ENCODE measurements around the gene MINK1.
A peak's percentile ranks its signal among the peaks of the same experiment; 100 is the strongest.

Gene MINK1

DNA sequence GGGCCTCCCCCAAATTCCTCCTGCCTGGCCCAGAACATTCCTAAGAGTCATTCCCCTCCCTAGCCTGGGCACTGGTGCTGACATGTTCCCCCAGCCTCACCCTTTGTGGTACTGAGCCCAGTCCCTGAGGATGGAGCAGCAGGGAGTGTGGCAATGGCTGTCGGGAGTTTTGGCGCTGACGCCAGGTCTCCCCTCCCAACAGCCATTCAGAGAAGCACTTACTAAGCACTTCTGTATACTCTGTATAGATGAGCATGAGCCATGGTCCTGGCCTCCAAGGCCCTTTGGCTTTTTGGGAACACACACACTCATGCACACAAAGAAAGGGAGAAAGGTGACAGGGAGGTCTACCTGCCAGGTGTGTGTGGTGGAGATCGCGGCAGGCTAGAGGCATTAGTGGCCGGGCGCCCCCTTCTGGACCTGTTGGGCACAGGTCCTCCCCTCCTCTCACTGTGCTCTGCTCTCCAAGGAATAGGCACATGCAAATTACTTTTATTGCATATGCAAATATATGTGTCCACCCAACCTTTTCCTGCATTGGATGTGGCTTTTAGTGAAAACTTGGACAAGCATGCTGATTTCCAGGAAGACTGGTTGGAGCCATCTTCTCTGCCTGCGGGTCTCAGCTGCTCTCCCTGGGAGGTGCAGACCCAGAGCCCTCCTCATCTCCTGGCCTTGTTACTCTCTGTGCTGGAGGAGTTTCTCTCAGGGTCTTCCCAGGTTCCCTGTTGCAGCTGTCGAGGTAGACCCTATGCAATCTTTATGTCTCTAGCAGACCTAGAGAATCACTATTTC, 48.8 kb downstream of the MINK1 start:
- DNase-seq, result peak; percentile 69

DNA sequence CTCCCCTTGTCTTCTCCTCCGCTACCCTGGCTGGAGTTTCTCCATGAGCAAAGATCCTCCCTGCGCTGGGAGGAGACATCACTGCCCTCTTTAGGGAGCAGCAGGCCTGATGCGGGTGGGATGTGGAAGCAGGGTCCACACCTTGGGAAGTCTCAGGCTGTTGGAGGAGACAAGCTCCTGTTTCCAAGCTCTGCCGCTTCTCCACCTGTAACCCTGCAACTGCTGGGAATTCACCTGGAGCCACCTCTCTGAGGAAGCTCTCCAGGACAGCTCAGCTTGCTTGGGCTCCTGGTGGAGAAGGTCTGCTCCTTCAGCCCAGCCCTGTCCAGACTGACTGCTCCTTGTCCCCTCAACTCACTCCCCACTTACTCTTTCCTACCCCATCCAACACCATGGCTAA, 51.3 kb downstream of the MINK1 start:
- DNase-seq, result no peak

DNA sequence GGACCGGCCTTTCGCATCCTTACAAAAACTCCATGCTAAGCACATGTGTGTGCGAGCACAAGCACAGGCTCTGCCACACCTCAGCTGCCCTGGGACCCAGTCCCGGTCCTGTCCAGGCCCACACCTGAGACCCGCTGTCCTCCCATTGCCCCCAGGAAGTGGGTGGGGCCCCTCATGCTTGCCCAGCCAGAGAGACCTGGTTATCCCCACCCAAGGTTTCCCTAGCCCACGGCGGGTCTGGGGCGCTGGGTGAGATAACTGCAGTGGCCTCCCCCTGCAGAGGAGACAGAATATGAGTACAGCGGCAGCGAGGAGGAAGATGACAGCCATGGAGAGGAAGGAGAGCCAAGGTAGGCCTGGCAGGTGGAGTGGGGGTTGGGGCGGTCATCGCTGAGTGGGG, 53.7 kb downstream of the MINK1 start:
- DNase-seq, result no peak

DNA sequence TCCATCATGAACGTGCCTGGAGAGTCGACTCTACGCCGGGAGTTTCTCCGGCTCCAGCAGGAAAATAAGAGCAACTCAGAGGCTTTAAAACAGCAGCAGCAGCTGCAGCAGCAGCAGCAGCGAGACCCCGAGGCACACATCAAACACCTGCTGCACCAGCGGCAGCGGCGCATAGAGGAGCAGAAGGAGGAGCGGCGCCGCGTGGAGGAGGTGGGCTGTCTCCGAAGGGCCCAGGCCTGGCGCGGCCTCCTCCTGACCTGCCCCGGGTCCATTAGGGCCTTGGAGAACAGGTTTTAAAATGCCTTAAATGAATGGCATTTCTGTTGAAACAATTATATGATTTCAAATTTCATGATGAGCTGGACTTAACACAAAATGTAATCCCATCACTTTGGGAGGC, 54.4 kb downstream of the MINK1 start:
- no peak for DNase-seq

DNA sequence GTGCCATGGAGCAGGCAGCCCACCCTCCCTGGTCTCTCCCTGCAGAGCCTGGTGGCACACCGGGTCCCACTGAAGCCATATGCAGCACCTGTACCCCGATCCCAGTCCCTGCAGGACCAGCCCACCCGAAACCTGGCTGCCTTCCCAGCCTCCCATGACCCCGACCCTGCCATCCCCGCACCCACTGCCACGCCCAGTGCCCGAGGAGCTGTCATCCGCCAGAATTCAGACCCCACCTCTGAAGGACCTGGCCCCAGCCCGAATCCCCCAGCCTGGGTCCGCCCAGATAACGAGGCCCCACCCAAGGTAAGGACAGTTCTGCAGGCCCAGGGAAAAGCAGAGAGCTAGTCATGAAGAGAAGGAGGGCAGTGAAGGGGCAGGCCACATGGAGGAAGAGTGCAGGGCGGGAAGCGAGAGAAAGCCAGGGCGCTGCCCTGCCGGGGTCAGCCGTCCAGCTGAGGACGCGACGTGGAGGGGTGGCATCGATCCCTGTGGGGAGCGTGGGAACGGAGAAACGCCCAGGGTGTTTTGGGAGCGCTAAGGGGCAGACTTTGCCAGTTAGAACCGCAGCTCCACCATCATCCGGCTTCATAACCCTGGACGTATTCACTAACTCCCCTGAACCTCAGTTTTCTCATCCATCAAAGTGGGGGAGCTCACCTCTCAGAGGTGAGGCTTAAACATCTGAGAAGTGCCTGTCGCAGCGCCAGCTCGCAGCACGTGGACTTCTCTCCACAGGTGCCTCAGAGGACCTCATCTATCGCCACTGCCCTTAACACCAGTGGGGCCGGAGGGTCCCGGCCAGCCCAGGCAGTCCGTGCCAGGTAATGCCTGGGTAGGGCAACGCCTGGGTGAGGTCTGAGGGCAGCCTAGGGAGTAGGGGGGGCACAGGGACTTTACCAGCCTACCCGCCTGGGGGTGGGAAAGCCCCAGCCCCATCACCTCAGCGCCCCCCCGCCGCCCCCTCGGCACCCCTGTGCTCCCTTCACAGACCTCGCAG, 58.6 kb downstream of the MINK1 start:
- no peak for DNase-seq

DNA sequence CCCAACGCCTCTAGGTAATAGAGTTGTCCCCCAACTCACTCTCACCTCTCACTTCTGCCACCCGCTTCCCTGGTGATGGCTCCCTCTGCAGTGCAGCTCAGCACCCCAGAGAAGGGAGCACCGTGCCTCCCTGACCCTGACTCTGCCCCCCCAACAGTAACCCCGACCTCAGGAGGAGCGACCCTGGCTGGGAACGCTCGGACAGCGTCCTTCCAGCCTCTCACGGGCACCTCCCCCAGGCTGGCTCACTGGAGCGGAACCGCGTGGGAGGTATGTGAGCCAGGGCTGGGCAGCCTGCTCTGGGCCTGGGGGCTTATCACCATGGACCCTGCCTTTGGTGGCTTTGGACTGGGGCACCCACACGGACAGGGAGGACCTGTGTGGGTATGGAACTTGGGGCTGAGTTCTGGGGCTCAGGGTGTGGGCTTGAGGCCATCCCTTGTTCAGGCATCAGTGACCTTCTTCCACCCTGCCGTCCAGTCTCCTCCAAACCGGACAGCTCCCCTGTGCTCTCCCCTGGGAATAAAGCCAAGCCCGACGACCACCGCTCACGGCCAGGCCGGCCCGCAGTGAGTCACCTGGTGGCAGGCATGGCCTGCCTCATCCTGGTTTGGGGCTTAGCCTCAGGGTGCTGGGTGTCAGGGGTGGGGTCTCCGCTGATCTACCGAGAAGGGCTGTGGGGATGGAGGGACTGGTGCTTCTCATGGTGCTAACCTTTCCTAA, 59.5 kb downstream of the MINK1 start:
- no peak for DNase-seq

DNA sequence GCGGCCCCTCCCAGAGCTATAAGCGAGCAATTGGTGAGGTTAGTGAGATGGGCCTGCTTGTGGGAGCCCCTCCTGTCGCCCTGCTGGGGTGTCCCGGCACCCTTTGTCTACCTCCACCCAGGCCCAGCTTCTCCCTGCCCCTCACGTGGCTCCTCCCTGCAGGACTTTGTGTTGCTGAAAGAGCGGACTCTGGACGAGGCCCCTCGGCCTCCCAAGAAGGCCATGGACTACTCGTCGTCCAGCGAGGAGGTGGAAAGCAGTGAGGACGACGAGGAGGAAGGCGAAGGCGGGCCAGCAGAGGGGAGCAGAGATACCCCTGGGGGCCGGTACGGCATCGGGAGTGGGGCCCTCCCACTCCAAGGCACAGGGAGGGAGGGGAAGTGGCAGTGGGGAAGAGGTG, 60.1 kb downstream of the MINK1 start:
- DNase-seq, result no peak

DNA sequence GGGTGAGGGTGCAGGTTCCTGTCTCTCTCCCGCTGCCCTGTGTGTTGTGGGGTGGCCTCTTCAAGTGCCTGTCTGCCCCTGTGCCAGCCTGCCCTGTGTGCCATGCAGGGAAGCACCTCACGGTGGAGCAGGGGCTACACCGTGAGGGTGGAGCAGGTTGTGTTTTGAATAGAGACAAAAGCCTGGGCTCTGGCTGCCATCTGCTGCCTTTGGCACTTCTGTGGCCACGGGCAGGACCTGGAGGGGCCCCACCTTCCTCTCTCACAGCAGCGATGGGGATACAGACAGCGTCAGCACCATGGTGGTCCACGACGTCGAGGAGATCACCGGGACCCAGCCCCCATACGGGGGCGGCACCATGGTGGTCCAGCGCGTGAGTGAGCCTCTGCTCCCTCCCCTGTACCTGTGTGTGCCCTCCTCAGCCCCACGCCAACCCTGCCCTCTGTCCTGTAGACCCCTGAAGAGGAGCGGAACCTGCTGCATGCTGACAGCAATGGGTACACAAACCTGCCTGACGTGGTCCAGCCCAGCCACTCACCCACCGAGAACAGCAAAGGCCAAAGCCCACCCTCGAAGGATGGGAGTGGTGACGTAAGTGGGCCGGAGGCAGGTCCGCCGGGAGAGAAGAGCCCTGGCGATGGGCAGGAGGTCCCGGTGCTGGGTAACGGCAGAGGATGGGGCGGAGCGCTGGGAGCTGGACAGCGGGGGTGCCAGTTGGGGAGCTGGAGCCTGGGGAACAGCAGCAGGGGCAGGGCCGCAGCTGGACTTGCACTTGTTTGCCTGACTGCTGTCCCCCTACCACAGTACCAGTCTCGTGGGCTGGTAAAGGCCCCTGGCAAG, 60.8 kb downstream of the MINK1 start:
- DNase-seq, result no peak

DNA sequence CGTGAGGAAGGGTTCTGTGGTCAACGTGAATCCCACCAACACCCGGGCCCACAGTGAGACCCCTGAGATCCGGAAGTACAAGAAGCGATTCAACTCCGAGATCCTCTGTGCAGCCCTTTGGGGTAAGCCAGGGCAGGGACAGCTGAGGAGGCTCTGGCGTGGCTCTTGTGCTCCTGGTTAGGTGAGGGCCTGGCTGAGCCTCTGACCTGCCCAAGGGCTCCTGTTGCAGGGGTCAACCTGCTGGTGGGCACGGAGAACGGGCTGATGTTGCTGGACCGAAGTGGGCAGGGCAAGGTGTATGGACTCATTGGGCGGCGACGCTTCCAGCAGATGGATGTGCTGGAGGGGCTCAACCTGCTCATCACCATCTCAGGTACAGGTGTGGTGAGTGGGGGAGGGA, 62.0 kb downstream of the MINK1 start:
- no peak for DNase-seq

DNA sequence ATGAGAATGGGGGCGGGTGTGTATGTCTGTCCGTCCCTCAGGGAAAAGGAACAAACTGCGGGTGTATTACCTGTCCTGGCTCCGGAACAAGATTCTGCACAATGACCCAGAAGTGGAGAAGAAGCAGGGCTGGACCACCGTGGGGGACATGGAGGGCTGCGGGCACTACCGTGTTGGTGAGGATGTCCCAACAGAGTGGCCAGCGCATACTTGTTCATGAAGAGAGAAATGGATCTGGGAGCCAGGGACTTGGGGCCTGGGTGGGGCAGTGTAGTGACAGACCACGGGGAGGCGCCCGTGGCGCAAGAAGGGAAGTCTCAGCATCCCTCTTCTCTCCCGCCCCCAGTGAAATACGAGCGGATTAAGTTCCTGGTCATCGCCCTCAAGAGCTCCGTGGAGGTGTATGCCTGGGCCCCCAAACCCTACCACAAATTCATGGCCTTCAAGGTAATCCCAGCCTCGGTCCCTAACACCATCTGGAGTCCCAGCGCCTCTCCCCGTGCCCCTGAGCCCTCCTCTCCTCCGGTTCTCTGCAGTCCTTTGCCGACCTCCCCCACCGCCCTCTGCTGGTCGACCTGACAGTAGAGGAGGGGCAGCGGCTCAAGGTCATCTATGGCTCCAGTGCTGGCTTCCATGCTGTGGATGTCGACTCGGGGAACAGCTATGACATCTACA, 62.7 kb downstream of the MINK1 start:
- no peak for DNase-seq

DNA sequence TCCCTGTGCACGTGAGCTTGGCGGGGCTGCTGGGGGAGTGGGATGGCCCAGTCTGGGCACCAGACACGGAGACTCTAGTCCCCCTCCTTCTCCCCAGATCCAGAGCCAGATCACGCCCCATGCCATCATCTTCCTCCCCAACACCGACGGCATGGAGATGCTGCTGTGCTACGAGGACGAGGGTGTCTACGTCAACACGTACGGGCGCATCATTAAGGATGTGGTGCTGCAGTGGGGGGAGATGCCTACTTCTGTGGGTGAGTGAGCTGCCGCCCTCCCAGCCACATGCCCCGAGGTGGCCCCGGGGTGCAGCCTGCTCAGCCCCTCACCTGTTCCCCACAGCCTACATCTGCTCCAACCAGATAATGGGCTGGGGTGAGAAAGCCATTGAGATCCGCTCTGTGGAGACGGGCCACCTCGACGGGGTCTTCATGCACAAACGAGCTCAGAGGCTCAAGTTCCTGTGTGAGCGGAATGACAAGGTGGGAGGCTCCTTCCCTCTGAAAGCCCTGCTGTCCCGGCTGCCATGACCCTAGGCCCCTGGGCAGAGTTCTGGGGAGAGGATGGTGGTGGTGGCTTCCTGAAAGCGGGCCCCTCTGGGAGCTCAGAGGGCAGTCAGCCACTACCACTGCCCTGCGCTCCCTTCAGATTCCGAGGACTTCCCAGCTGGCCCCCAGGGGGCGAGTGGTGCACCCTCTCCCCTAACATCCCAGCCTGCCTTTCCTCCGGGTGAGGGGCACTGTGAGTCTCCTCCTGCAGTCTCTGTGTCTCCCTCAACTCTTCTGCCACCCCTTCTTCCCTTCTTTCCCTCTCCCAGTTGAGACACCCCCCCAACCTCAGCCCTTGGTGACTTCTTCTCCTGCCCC, 63.4 kb downstream of the MINK1 start:
- no peak for DNase-seq

DNA sequence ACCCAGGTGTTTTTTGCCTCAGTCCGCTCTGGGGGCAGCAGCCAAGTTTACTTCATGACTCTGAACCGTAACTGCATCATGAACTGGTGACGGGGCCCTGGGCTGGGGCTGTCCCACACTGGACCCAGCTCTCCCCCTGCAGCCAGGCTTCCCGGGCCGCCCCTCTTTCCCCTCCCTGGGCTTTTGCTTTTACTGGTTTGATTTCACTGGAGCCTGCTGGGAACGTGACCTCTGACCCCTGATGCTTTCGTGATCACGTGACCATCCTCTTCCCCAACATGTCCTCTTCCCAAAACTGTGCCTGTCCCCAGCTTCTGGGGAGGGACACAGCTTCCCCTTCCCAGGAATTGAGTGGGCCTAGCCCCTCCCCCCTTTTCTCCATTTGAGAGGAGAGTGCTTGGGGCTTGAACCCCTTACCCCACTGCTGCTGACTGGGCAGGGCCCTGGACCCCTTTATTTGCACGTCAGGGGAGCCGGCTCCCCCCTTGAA, 64.1 kb downstream of the MINK1 start:
- DNase-seq, result no peak

DNA sequence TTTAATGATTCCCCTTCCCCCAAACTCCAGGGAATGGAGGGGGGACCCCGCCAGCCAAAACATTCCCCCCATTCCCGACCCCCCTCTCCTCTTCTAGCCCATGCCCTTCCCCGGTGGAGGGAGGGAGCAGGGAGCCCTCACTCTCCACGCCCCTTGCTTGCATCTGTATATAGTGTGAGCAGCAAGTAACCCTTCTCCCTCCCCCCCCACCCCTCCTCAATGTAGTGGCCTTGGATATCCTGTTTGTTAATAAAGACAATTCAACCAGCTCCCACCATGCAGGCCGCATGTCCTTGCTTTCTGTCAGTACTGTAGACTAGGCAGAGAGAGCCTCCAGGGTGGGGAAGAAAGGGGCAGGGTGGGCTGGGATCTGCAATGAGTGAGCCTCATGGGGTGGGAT, 64.6 kb downstream of the MINK1 start:
- no peak for DNase-seq

DNA sequence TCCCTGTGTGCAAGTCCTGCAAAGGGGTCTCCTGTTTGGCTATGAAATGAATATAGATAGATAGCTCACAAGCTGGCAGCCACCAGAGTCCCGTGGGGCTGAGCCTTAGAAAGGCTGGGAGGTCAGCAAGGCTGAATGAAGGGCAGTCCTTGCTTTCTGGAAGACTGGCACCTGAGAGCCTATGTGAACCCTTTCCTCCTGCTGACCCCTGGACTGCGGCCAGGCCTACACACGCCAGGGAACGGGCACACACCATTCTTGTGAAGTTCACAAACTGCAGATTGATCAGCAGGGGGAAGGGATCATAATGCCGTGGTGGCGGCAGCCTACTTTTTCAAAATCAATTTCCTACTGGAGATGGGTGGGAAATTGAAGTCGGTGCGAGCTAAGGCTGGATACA, 65.2 kb downstream of the MINK1 start:
- no peak for DNase-seq

DNA sequence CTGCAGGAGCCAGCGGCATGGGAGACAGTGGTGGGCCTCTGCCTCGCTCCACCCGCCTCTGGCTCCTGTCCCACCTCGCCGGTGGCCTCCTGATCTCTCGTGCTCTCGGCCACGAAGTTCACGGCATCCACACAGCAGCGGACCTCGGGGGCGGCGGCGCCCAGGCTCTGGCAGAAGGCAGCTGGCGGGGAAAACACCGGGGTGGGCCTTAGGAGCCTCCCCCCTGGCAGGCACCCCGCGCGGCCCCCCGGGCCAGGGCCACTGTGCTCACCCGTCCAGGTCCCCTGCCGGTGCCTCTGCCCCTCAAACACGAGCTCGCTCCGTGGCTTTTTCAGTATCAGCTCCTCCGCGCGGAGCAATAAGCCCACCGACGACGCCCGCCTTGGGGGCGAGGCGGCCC, 65.8 kb downstream of the MINK1 start:
- DNase-seq, result no peak

DNA sequence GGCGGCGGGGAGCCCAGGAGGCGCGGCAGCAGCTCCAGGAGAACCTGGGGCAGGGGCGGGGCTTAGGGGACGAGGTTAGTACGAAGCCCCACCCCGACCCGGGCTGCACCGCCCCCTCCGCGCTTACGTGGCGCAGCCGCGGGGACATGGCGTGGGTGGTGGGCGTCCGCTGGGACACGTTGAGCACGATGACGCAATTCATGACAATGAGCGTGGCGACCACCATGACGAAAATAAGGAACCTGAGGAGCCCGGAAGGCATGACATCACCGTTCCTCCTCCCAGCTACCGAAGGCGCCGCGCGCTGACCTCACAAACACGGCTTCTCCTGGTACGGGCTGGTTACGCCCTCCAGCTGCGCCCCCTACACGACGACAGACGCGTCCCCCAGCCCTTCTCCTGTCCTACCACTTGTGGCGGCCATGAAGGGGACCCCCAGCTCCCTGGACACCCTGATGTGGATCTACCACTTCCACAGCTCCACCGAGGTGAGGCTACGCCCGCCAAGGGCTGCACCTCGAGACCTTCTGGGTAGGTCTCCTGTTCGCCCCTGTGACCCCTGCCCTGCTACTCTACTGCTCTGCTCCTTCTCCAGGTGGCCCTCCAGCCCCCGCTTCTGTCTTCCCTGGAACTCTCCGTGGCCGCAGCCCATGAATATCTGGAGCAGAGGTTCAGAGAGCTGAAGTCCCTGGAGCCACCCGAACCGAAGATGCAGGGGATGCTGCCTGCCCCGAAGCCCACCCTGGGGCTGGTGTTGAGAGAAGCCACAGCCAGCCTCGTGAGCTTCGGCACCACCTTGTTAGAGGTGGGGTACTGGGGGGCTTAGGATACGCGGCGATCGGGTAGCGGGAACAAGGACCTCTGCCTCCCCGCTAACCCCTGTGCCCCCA, 66.4 kb downstream of the MINK1 start, which contains the start of gene C17orf107:
Gene C17orf107 (plus strand): TSS at position 196 of the 890 bp plus-strand sequence. CDS start 227 bp downstream, at position 423.
- peak; percentile 29 for DNase-seq

DNA sequence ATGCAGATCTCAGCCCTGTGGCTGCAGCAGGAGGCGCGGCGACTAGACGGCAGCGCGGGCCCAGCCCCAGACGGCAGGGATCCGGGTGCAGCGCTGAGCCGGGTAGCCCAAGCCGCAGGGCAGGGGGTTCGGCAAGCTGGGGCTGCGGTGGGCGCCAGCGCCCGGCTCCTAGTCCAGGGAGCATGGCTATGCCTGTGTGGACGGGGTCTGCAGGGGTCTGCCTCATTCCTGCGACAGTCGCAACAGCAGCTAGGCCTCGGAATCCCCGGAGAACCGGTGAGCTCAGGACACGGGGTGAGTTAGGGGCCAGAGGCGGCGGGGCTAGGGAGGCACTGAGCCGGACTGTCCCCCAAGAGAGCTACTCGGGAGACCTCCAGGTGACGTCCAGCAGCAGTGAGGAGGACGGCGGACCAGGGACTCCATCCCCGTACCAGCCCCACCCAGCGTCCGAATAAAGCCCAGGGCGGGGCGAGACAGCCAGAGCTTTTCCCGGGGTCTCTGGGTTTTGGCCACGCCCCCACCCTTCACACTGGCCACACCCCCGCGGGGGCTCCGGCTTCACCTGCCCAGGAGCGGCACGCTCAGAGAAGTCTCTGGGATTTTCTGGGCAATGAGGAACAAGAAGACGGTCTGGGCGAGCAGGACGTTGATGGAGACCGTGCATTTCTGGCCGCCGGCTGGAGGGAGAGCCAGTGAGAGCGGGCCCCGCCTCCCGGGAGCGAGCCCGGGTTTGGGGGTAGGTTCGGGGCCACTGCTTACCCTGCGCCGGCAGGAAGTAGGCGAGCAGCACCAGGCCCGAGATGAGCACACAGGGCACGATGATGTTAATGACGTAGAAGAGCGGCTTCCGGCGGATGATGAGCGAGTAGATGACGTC, 67.3 kb downstream of the MINK1 start:
- no peak for DNase-seq

DNA sequence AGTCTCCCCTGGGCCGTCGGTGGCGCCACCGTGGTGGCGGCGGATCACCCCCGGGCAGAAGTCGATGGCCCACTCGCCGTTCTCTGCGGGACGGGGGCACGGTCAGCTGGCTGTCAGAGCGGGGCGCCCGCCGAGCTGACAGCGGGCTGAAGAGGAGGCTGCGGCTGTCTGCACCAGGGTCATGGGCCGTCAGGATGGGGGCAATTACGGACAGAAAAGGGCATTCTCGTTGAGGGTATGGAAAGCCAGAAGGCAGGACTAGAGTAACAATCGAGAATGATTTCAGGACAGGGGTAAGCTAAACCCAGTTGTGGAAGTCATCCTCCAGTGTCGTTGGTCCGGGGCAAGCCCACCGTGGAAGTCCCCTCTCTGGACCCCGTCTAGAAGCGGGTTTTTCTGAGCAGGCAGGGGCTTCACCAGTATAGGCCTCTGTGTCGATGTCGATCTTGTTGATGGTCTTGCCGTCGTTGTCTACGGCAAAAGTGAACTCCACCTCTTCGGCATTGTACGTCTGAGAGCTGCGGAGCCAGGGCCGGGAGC, 68.0 kb downstream of the MINK1 start:
- DNase-seq, result no peak

Measured in NCI-H2171 treated with DMSO at 0.1 percent for 48 hours (cell line).